ENCODE data around the gene TEKTIP1. TPM values are rescaled to one million over a fixed set of nuclear protein-coding genes. Genes with fewer than 3 reads are reported as not detected.
"Not testable (repeated sequence)": the region's sequence is repeated elsewhere in the genome, so short reads cannot be mapped to it uniquely, and the experiment has no call there.

Gene TEKTIP1
- total RNA-seq, 1 donor from 2014 or later: 1.4 TPM

DNA sequence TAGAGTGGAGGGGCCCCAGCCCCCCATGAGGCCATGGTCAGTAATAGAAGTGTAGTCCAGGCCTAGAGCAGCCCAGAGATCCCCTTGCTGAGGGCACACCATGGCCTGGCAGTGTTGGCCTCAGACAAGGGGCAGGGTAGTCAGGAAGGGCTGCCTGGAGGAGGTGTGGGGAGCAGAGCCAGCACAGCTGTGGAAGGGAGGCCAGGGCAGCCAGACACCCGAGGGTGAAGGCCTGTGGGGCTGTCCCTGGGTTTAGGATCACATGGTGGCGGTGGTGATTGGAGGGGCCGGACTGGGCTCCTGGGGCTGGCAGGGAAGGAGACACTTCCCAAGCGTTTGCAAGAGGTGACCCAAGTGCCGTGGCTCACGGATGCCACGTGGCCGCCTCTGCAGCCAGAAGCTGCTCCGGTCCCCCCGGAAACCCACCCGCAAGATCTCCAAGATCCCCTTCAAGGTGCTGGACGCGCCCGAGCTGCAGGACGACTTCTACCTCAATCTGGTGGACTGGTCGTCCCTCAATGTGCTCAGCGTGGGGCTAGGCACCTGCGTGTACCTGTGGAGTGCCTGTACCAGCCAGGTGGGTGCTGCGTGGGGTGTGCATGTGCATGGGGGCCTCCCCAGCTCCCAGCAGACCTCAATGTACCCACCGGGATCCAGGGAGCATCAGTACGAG lies 11.6 kb upstream of the TEKTIP1 start:
- H3K4me1 Mint-ChIP-seq (ENCODE audit: unreplicated experiment): no peaks in the 10 kb centered on the region
- peaks cover 9% of the 10 kb centered on the region for H3K36me3 Mint-ChIP-seq (ENCODE audit: low read depth, unreplicated experiment)
- H3K27ac Mint-ChIP-seq (ENCODE audit: unreplicated experiment): no peak overlapping the region
- H3K27me3 Mint-ChIP-seq (ENCODE audit: unreplicated experiment): peaks cover 6% of the 10 kb centered on the region
- H3K4me3 Mint-ChIP-seq (ENCODE audit: unreplicated experiment): no peak overlapping the region
- no peak for TF ChIP-seq CTCF (IDR thresholded peaks at IDR 0.05; ENCODE audit: unreplicated experiment)
- H3K9me3 Mint-ChIP-seq (ENCODE audit: unreplicated experiment): no peaks in the 10 kb centered on the region
- no peak for DNase-seq (ENCODE audit: low spot score)

DNA sequence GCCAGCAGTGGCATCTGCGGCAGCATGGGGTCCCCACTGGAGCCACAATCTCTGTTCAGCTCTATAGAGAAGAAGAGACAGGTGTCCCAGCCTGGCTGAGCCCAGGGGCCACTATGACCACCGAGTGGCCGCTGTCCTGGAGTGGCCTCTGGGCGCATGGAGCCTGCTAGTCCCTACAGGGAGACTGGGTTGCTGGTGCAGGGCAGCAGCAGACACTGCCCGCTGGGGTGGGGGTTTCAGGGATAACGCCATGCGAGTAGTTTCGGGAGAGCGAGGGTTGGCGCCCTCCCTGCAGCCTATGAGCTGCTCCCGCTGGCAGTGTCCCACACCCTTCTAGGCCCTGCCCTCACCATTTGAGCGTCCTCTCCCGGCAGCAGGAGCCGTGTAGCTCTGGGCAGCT lies 10.9 kb upstream of the TEKTIP1 start:
- Mint-ChIP-seq H3K27ac (ENCODE audit: unreplicated experiment) (no peak overlapping the region), H3K36me3 (ENCODE audit: low read depth, unreplicated experiment) (peaks cover 9% of the 10 kb centered on the region), H3K4me1 (ENCODE audit: unreplicated experiment) (no peaks in the 10 kb centered on the region), H3K4me3 (ENCODE audit: unreplicated experiment) (no peak overlapping the region), H3K27me3 (ENCODE audit: unreplicated experiment) (peaks cover 8% of the 10 kb centered on the region), H3K9me3 (ENCODE audit: unreplicated experiment) (no peaks in the 10 kb centered on the region)
- TF ChIP-seq CTCF (IDR thresholded peaks at IDR 0.05; ENCODE audit: unreplicated experiment): no peak
- no peak for DNase-seq (ENCODE audit: low spot score)

GRCh38 chr19:3528539-3529211 lies 10.3 kb upstream of the TEKTIP1 start:
- no peak for TF ChIP-seq CTCF (IDR thresholded peaks at IDR 0.05; ENCODE audit: unreplicated experiment)
- H3K4me1 Mint-ChIP-seq (ENCODE audit: unreplicated experiment): no peaks in the 10 kb centered on the region
- no peak overlapping the region for H3K27ac Mint-ChIP-seq (ENCODE audit: unreplicated experiment)
- DNase-seq (ENCODE audit: low spot score): no peak
- H3K4me3 Mint-ChIP-seq (ENCODE audit: unreplicated experiment): no peak overlapping the region
- H3K36me3 Mint-ChIP-seq (ENCODE audit: low read depth, unreplicated experiment): peaks cover 13% of the 10 kb centered on the region
- H3K9me3 Mint-ChIP-seq (ENCODE audit: unreplicated experiment): no peaks in the 10 kb centered on the region
- H3K27me3 Mint-ChIP-seq (ENCODE audit: unreplicated experiment): peaks cover 9% of the 10 kb centered on the region

DNA sequence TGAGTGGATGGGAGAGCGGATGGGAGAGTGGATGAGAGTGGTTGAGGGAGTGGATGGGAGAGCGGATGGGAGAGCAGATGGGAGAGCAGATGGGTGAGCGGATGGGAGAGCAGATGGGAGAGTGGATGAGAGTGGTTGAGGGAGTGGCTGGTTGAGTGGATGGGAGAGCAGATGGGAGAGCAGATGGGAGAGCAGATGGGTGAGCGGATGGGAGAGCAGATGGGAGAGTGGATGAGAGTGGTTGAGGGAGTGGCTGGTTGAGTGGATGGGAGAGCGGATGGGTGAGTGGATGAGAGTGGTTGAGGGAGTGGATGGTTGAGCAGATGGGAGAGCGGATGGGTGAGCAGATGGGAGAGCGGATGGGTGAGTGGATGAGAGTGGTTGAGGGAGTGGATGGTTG lies 9.7 kb upstream of the TEKTIP1 start:
- not testable (repeated sequence) for H3K27ac Mint-ChIP-seq (ENCODE audit: unreplicated experiment); H3K4me3 Mint-ChIP-seq (ENCODE audit: unreplicated experiment); H3K9me3 Mint-ChIP-seq (ENCODE audit: unreplicated experiment); H3K4me1 Mint-ChIP-seq (ENCODE audit: unreplicated experiment); H3K27me3 Mint-ChIP-seq (ENCODE audit: unreplicated experiment); DNase-seq (ENCODE audit: low spot score)
- peaks cover 15% of the 10 kb centered on the region for H3K36me3 Mint-ChIP-seq (ENCODE audit: low read depth, unreplicated experiment)

DNA sequence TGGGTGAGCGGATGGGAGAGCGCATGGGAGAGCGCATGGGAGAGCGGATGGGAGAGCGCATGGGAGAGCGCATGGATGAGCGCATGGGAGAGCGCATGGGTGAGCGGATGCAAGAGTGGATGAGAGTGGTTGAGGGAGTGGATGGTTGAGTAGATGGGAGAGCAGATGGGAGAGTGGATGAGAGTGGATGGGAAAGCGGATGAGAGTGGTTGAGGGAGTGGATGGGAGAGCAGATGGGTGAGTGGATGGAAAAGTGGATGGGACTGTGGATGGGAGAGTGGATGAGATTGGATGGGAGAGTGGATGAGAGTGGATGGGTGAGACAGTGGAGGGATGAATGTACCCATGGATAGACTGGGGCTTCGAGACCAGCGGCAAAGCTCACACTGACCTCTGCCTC lies 8.6 kb upstream of the TEKTIP1 start:
- no peak for DNase-seq (ENCODE audit: low spot score)
- no peak for TF ChIP-seq CTCF (IDR thresholded peaks at IDR 0.05; ENCODE audit: unreplicated experiment)
- Mint-ChIP-seq H3K9me3 (ENCODE audit: unreplicated experiment) (no peaks in the 10 kb centered on the region), H3K36me3 (ENCODE audit: low read depth, unreplicated experiment) (peaks cover 12% of the 10 kb centered on the region), H3K4me3 (ENCODE audit: unreplicated experiment) (no peak overlapping the region), H3K27me3 (ENCODE audit: unreplicated experiment) (peaks cover 11% of the 10 kb centered on the region), H3K4me1 (ENCODE audit: unreplicated experiment) (no peaks in the 10 kb centered on the region), H3K27ac (ENCODE audit: unreplicated experiment) (no peak overlapping the region)
